NCI-H1092 (cell line): ENCODE results near the gene NACAD.

Experiments used
- DNase-seq: peaks from one replicate; lab custom pipeline; 2025; lab: John Stamatoyannopoulos, UW

NACAD gene

DNA sequence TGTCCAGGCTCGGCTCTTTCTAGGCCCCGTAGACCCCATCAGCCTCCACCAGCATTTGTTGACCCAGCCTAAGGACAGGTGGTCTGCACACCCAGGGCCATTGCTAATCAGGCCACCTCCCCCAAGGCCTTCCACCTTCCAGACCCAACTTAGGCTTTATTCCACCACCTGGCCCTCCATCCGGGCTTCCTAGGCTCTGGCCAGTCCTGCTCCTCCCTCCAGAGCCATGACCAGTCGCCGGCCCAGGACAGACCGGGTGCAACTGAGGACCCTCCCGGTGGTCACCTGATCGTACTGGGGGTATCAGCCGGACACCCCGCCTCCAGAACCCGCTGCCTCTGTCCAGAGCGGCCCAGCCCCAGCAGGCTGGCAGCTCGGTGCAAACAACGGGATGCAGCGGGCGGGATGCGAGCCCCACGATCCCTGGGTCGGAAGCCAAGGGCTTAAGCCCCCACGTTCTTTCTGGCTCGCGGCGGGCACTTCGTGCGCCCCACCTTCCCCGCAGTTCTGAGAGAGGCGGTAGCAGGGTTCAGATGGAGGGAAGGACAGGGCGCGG, 545 bp downstream of the NACAD start:
- no peak for DNase-seq

DNA sequence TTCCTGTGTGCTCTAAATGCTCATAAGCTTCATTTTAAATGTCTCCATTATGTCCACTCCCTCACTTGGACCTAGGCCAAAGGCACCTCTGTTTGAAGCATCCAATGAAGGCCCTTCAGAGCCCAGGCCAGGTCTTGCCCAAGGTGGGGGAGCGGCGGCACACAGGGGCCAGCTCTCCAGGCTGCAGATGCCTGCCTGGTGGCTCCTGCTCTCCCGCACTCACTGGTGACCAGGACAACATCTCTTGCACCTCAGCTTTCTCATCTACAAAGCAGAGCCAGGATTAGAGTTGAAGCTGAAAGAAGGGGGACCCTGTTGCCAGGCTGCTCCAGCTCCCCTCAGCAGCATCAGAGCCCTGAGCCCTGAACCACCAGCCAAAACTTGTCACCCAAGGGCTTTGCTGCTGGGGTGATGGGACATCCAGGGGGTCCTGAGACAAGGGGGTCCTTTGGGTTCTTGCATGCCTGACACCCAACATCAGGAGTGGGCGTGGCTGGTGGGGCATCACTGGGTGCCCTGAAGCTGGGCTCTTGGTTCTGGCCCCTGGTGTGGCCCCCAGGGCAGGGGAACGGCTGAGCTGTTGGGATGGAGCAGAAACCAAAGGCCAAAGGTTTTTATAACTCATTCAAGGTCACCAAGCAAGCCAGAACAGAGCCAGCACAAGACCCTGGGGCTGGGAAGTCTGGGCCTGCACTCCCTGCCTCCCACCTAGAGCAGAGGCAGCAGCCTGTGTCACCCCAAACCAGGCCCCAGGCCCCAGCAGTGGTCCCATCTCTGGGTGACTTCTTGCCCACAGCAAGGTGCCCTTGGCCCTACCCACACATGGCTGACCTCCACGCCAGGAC, 1.2 kb downstream of the NACAD start:
- no peak for DNase-seq

DNA sequence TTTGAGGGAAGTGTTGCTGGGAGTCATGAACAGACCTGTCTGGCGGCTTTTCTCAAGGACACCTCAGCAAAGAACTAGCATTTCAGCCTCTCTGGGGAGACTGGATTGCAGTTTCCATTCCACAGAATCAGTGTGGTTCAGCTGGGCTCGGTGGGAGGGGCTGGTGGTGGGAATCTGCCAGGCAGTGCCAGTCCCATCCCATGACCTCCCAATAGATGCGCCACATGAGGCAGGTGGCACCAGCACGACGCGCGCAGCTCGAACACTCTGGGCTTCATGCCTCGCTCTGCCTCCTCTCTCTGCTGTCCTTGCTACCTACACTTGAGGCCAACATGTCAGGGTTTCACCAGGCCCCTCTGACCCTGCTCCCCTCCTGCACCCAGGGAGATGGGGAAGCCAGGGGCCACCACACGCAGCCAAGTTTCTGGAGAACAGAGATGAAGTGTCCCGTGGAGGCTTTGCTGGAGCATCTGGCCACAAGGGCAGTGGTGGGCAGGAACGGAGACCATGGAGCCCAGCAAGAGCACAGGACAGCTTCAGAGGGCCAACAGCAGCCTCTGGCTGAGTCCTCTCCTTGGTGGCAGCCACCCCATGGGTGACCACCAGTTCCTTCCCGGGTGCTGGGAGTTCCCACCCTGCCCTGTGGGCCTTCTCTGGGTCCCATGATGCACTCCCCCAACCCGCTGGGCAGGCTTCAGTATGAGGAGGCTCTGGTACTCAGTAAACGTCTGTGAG, 2.3 kb downstream of the NACAD start:
- DNase-seq, result no peak

DNA sequence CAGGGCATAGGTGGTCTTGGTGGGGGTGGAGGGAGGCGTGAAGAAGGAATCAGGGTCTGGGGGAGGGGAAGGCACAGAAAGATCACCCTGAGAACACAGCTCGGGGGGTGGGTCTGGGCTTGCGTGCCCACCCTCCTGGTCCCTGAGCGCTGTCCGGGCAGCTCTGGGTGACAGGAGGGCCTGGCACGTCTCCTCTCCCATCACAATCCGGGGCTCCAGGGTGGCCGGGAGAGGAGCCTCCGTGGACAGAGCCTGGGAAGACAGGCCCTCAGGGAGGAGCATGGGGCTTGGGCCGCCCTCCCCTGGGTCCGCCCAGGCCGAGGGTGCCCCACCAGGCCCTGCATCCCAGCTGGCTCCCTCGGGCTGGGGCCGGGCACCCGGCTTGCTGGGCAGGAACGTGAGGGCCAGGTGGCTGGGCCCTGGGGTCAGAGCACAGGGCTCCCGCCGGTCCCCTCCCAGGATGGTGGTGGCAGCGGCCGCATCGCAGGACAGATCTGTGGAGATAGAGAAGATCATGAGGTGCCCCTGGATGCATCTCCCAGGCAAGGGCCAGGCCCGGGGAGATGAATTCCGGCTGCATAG, 3.1 kb downstream of the NACAD start:
- DNase-seq, result no peak

DNA sequence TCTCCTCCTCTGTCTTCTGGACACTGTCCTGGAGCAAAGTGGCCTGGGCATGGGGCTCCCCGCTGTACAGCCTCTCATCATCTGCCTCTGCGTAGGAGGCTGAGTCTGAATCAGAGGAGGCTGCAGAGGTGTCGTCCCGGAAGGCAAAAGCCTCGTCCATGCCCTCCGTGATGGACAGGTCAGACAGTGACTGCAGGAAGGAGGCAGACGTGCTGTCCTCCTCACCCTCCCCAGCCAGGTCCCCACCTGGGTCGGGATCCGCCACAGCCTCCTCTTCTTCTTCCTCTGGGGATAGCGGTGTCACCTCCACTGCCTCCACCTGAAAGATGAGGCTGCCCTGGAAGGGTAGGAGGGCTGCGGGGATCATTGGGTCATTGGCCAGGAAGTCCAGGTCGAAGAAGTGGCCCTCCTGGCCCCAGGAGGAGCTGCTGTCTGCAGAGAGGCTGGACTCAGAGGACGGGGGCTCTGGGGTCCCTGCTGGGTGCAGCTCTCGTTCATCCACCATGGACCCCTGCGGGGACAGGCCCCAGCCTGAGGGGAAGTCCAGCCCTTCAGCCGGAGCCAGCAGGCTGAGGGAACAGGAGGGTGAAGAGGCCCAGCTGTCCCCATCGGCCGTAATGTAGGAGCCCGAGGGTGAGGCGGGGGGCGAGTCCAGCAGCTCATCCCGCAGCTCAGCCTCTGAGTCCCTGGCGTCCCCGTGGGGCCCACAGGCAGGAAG, 3.7 kb downstream of the NACAD start:
- DNase-seq, result no peak

DNA sequence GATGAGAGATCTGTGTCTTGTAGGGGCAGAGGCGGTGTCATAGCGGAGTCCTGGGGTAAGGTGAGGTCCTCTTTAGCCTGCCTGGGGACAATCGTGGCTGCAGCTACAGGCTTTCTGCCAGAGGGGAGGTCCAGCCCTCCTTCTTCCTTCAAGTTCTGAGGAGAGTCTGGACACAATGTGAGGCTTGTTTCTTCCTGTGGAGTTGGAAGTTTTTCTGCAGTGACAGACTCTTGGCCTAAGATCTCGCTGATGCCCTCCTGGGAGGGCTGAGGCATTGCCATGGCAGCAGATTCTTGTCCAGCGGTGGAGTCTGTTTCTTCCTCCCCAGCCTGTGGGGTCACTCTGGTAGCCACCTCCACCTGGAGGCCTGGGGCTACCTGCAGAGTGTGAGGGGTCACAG, 4.4 kb downstream of the NACAD start:
- DNase-seq, result no peak

DNA sequence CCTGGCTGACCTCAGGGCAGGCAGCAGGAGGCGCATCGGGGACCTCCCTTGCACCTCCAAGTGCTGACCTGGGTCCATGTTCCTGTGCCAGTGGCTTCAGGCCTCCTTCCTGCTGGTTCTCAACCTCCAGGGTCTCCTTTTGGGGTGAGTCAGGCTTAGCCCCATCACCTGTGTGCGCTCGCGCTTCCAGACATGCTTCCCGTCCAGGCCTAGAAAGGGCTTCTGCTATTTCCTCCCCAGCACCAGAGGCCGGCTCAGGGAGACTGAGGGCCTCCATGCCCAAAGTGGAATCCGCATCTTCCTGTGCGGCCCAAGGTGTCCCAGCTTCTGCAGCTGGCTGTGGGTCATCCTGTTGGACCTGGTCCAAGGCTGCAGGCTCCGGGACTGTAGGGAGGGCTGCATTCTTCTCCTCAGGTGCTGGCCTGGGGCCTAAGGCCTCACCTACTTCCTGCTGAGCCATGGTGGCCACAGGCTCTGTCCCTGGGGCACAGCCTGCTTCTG, 5.9 kb downstream of the NACAD start:
- no peak for DNase-seq

DNA sequence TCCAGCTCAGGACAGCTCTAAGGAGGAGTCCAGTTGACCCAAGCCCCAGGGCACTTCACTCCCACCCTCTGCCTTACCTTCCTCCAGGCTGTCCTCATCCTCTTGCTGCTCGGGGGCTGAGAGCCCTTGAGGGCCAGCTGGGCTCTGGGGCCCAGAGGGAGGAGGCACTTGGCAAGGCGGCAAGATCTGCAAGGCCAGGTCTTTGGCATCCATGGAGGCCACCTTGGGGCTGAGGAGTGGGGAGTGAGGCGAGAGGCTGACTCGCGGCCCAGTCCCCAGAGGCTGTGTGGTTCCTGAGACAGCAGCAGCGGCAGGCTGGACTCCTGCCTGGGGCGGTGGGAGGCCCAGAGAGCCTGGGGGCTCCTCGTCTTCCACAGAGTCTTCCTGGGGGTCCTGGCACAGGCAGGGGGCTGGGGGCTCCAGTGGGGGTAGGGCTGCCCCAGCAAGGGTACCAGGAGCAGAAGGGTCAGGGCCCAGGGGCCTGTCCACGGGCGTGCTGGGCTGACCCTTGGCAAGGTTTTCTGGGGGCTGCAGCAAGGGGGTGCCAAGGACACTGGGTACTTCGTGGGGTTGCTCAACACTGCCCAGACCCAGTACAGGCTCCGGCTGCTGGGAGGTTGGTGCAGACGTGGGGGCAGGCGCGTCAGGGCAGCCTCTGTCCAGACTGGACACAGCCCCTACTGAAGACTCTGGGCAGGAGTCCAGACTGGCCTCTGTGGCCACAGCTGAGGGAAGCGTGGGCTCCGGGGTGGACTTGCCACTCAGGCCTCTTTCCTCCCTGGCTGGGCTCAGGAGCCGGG, 6.5 kb downstream of the NACAD start:
- DNase-seq, result no peak

DNA sequence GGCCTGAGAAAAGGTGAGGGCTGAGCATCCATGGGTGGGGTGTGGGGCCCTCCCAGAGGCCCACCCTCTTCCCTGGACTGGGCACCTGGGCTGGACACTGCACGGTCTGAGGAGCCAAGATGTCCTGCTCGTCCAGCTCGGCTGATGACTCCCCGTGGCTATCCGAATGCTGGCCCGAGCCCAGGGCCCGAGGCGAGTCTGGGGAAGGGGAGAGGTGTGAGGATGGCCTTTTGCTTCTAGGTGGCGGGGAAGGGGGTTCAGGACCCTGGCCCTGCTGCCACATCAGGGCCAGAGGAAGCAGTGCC, 7.1 kb downstream of the NACAD start:
- DNase-seq, result no peak

DNA sequence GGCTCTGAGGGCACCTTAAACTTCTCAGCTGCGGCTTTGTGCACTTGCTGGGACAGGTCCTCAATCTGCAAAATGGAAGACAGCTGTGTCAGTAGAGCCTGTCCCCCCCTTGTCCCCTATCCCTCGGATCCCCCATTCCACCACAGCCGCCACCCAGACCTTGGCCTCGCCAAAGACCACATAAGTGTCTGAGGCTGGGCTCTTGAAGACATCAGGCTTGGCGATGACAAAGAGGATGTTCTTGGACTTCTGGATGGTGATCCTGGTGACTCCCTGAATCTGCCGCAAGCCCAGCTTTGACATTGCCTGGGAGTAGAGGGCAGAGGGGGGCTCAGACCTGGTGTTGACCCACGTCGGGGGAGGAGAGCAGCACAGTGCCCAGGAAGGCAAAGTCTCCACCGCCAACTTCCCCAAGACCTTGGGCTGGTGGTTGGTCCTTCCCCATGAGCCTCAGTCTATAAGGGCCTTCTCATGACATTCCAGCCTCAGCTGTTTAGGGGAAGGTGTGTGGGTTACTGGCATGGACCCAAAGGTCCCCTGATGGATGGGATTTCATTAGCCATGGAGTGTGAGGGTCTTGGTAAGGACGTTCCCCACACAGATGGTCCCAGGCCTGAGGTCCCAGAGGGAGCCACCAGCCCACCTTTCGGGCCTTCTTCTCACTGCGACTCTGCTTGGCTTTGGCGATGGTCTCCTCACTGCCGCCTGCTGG, 7.7 kb downstream of the NACAD start:
- DNase-seq, result no peak

DNA sequence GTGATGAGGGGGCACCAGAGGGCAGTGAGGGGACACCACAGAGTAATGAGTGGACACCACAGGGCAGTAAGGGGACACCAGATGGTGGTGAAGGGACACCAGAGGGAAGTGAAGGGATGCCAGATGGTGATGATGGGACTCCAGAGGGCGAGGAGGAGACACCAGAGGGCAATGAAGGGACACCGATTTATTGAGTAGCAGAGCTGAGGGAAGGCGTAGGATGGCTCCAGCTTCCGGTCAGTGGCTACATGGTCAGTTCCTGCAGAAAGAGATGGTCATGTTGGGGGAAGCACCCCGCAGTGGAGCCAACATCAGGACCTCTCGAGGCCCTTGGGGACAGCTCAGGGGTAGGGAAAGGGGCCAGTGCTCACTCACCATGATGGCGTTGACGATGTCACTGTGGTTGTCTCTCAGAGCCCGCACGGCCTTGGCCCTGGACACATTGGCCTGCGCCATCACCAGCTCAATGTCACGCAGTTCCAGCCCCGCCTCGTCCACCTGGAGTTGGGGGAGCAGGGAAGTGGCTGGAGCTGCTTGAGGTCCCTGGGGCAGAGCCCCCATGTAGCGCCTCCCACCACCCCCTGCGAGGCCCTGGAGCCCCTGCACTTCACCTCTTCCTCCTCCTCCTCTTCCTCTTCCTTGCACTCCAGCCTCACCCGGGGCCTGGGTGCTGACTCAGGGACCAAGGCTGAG, 8.4 kb downstream of the NACAD start:
- no peak for DNase-seq

DNA sequence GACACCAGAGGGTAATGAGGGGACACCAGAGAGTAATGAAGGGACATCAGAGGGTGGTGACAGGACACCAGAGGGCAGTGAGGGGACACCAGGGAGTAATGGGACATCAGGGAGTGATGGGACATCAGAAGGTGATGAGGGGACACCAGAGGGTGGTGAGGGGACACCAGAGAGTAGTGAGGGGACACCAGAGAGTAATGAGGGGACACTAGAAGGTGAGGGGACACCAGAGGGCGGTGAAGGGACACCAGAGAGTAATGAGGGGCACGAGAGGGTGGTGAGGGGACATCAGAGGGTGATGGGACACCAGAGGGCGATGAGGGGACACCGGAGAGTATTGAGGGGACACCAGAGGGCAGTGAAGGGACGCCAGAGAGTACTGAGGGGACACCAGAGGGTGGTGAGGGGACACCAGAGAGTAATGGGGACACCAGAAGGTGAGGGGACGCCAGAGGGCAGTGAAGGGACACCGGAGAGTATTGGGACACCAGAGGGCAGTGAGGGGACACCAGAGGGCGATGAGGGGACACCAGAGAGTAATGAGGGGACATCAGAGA, 10.6 kb downstream of the NACAD start:
- no peak for DNase-seq

DNA sequence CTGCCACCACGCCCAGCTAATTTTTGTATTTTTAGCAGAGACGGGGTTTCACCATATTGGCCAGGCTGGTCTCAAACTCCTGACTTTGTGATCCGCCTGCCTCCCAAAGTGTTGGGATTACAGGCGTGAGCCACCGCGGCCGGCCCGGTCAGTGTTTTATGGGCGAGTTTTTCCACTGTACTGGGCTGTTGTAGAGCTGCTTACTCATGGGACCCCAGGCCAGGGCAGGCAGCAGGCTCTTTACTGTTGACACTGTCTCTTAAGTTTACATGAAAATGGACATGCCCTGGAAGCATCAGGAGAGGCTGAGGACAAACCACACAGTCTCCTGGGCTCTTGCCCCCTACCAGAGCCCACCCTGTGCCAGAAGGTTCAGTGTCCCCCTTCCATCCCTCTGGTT, 11.2 kb downstream of the NACAD start:
- no peak for DNase-seq

DNA sequence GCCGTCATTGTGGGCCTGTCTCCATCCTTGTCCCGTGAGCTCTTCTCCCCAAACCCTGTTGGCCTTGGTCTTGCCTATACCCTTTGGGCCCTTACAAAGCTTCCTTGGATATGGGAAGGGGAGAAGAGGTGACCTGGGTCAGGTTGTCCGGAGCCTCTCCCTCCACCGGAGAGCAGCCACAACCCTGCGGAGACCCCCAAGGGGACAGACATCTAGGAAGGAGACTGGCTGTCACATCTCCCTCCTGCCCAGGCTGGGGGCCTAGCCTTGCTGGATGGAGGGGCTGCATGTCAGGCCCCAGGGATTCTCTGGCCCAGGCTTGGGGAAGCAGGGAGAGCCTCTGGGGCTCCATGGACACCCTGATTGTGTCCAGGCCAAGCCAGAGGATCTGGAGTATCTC, 11.8 kb downstream of the NACAD start:
- no peak for DNase-seq

DNA sequence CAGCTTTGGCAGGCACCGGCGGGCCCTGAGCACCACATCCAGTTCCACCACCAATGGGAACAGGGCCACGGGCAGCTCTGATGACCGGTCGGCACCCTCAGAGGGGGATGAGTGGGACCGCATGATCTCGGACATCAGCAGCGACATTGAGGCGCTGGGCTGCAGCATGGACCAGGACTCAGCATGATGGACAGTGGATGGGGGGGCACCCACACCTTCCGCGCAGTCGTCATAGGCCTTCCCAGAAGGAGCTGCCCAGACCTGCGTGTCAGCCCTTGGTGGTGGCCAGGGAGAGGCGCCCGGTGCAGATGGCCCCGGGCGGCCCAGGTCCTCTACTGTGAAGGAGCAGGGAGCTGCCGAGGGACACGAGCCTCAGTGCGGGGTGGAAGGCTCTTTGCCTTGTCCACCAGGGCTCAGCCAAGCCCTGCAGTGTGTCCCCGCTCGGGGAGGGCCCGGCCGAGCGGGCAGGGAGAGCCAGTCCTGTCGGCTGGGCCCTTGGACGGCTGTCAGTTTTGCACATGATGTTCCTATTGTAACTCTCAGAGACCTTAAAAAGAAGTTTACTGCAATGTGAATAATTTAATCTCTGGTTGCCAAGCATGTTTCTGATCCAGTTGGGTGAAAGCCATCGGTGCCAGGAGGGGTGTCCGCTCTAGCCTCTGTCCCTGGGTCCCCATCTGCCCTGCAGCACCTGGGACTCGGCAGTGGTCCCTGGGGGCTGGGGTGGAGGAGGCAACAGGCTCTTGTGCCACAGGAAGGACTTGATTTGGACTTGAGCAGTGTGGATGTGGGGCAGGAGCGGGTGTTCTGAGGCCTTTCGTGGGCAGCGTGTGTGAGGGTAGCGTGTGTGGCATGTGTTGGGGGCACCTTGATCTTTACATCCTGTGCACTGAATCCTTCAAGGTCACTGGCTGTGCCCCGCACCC, 12.6 kb downstream of the NACAD start:
- no peak for DNase-seq

DNA sequence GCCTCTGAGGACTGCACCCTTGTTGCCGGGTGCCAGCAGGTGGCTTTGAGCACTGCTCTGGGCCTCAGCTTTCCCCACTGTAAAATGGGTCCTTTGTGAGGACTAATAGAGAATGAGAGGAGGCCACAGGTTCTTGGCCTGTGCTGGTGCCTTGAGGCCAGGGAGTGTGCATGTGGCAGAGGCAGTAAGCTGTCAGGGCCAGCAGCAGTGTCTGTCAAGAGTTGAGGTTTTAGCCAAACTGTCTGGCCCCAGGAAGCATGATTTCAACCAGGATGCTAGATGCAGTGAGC, 13.5 kb downstream of the NACAD start:
- no peak for DNase-seq

DNA sequence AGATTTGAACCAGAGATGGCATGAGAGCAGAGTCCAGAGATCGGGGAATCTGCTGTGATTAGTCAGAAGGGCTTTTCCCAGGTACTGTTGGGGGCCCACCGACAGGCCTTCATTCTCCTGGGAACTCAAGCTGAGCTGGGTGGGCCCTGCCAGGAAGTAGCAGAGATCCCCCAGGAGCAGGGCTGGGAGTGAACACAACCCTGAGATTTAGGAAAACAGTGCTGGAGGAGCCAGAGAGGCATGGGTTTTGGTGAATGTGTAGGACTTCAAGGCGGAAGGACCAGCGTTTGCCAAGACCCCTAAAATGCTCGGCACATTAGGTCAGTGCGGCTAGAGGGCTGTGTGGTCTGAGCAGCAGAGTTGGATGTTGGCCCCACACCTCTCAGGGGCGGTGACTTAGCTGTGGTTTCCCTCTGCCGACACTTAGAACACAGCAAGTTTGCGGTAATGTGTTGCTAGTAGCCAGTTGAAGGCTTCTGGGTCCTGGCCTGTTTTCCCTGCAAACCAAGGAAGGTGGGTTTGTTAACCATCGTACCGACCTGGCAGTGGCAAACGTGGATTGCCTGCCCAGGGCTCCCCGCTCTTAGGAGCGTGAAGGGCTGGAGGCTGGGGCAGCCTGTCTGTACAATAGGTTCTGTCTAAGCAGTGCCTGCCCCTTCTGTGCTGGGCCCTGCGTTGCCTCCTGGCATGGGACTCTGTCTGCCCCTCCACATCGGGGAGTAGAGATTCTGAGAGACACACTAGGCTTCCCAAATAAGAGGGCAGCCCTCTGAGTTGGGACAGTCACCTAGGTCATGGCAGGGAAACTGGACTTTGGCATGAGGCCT, 14.0 kb downstream of the NACAD start:
- DNase-seq, result no peak
